ENCODE results near the gene GMIP. TPM values are rescaled to one million over a fixed set of nuclear protein-coding genes. Genes with fewer than 3 reads are reported as not detected.

GMIP gene
- total RNA-seq, 1 experiment from 2014 or later = 12.7 TPM

GRCh38 chr19:19631346-19631745 is 12.1 kb downstream of the GMIP start:
- Histone ChIP-seq H4K8ac (replicated peaks; ENCODE audit: insufficient read length, low read depth, low read length) (no peak overlapping the region), H3K14ac (ENCODE audit: insufficient read depth, low read length) (no peak overlapping the region), H3K4ac (ENCODE audit: low read depth, low read length) (no peak overlapping the region), H3K9ac (ENCODE audit: extremely low read depth, insufficient read length, low read length) (no peak overlapping the region), H2BK120ac (ENCODE audit: low read depth, low read length, poor library complexity, severe bottlenecking) (no peak overlapping the region), H3K79me1 (ENCODE audit: insufficient read depth, low read depth, low read length, poor library complexity, severe bottlenecking) (no peaks in the 10 kb centered on the region), H3K18ac (ENCODE audit: insufficient read length, low read depth, low read length) (no peak overlapping the region), H3K79me2 (ENCODE audit: insufficient read depth, low read length) (peaks cover 2% of the 10 kb centered on the region; the same call in 1 of the 2 replicates), H4K5ac (ENCODE audit: insufficient read length, low read depth, low read length) (no peak overlapping the region), H3K23me2 (ENCODE audit: insufficient read length, low read depth, low read length, poor library complexity, severe bottlenecking) (peaks cover 10% of the 10 kb centered on the region), H3T11ph (ENCODE audit: low read length) (no peak overlapping the region), H2BK15ac (ENCODE audit: low read depth, low read length) (no peak overlapping the region), H2AK5ac (ENCODE audit: insufficient read length, low read length) (no peak overlapping the region), H2BK12ac (ENCODE audit: insufficient read length, low read depth, low read length) (no peak overlapping the region), H3K27ac (ENCODE audit: insufficient read length, low read depth, low read length) (no peak overlapping the region), H3K9me3 (ENCODE audit: control insufficient read depth, low read depth, low read length) (no peaks in the 10 kb centered on the region), H2BK5ac (ENCODE audit: insufficient read length, low read length) (no peak overlapping the region), H3K4me2 (ENCODE audit: insufficient read depth, insufficient read length, low read length) (no peak overlapping the region), H2AFZ (ENCODE audit: low read length) (no peak overlapping the region), H3K23ac (ENCODE audit: insufficient read length, low read depth, low read length) (no peak overlapping the region), H2BK20ac (ENCODE audit: low read depth, low read length, poor library complexity, severe bottlenecking) (no peak overlapping the region), H4K91ac (ENCODE audit: insufficient read length, low read depth, low read length) (no peak overlapping the region), H3K56ac (ENCODE audit: insufficient read length, low read depth, low read length) (no peak overlapping the region), H4K20me1 (ENCODE audit: control insufficient read depth, insufficient read depth, insufficient read length) (no peaks in the 10 kb centered on the region), H3K4me1 (ENCODE audit: insufficient read depth, low read length) (peaks cover 3% of the 10 kb centered on the region; the same call in 1 of the 2 replicates), H3K27me3 (ENCODE audit: insufficient read depth, low read length) (no peaks in the 10 kb centered on the region)
- Mint-ChIP-seq H3K4me3 (no peak overlapping the region), H3K27ac (no peak overlapping the region), H3K9me3 (no peaks in the 10 kb centered on the region), H3K4me1 (peaks cover 12 to 15% of the 10 kb centered on the region in 2 experiments), H3K36me3 (ENCODE audit: insufficient read depth in 1 of 3, low read depth in 3 of 3) (peaks cover 10 to 40% (median 35%) of the 10 kb centered on the region in 3 experiments; a peak in 6 of 7 replicates), H3K27me3 (ENCODE audit: low read depth) (peaks cover 3% of the 10 kb centered on the region; the same call in 1 of the 2 replicates)
- WGBS (ENCODE audit: extremely low coverage, insufficient read length, low lambda C conversion rate) = no CpG with 5 or more reads among the region's 7 CpGs
- no peak for DNase-seq
- no peak for TF ChIP-seq CTCF (conservative IDR thresholded peaks at IDR 0.05)

Data from H9 (cell line).